NCI-H128 (cell line): Measurements from ENCODE around the gene NAIF1.

Experiments used
- DNase-seq: peaks from one replicate; lab custom pipeline; 2025; ENCODE audit not compliant: unreplicated experiment; lab: John Stamatoyannopoulos, UW

NAIF1 gene

GRCh38 chr9:128102861-128103588 lies 35.9 kb upstream of the NAIF1 start:
- no peak for DNase-seq

- no peak for DNase-seq
Measured at GRCh38 chr9:128102196-128102595, 35.1 kb upstream of the NAIF1 start.

DNA sequence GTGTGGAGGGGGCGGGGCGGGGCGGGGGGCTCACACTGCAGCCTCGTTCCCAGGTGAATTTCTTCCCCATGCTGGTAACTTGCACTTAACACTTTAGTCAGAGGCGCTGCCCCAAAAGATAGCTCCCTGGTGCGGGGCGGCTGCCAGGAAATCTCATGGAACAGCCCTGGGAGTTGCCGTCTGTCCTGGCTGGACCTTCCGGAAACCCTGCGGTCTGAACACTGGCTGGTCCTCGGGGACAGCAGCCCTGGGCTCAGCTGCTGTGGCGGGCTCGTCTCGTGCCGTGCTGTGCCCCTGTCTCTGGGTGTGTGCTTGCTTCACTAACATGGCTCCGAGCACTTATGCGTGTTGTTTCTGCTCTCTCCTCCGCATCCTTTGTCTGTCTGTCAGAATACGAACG lies 34.6 kb upstream of the NAIF1 start:
- DNase-seq, result no peak

DNA sequence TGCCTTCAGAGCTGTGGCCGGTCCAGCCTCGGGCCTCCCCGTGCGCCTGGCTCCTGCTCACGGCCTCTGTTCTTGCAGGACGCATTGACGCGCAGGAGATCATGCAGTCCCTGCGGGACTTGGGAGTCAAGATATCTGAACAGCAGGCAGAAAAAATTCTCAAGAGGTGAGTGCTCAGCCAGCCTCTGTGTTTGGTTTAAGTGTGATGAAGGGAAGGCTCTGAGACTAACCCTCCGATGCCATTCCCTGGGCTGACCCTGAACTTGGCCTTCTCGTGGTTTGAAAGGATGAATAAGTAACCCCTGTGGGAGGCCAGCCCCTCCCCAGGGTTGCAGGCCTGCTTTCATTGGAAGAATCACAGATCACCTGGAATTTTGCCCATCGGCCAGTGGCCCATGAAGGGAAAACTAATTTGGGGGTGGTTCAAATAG lies 34.1 kb upstream of the NAIF1 start:
- no peak for DNase-seq

DNA sequence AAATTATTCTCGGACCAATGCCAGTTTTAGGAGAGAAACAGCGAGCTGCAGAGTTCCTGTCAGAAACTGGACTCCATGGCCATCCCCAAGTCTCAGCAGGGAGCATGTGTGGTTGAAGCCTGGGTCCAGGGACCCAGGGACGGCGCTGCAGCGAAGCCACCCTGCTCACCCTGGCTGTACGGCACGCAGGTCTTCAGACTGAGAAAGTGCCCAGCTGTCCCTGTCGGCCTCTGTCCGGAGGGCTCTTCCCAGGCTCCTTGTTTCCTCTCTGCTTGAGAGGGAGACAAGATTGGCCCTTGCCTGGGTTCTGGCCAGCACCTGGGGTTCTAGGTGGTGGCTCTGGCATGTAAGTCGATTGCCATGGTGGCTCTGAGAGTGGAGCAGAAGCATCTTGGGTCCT lies 33.5 kb upstream of the NAIF1 start:
- DNase-seq, result no peak

GRCh38 chr9:128099932-128100491 lies 32.9 kb upstream of the NAIF1 start:
- DNase-seq, result no peak

DNA sequence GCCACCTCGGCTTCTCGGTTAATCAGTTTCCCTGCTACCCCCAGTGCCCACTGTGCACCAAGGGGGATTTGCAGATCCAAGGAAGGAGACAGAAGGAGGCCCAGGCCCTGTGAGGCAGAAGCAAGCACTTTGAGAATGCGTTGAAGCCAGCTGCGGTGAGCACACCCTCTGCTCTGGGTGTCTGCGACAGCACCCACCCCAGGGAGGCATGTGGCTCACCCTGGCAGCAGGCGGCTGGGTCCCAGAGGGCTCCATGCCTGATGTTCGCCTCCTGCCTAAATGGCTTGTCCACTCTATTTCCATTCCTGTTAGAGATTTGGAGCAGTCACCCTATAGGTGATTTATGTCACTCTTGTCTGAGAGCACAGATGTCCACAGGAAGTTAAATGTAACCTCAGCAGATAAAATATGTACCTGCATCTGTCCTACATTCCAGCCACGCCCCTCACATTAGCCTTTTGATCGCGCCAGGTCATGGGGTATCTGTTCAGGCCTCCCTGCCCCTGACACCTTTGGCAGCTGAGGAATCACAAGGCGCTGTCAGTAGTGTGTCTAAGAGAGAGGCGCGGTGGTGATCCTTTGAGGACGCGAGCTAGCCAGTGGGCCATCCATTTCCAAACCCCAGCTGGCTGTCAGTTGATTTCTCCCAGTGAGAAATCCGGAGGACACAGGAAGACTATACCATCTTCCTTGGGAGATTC lies 32.3 kb upstream of the NAIF1 start:
- DNase-seq, result no peak

DNA sequence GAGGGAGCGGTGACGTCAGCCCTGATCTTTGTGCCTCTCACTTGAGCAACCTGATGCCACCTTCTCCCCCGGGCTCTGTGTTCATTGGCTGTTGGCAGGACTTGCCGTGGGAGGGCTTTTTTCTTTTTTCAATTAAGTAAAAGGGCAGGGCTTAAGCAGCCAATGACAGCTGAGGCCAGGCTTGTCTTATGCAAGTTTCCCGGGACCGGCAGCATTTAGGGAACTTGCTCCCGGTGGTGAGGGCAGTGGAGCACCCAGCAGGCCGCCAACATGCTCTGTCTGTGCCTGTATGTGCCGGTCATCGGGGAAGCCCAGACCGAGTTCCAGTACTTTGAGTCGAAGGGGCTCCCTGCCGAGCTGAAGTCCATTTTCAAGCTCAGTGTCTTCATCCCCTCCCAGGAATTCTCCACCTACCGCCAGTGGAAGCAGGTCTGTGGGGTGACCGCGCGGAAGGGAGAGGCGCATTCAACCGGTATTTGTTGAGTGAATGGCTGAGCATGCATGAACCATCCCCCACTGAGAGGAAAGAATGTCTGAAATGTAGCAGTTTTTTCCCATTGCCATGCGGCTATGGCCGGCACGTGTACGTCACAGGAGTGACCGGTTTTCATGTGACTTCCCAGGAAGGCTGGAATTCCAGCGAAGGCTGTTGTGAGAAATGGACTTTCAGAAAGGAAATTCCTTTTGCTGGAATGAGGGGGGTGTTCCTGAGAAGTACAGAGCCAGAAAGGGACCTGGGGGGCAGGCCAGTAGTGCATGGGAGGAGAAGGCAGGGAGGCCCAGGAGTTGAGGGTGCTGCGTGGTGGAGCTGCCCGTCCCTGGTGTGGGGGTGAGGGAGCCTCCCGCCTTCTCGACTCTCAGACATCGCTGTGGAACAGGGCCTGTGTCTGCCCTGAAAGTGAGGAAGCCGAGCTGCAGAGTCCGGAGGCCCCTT lies 31.4 kb upstream of the NAIF1 start:
- DNase-seq, result peak; percentile 92

- no peak for DNase-seq
Measured at GRCh38 chr9:128097543-128098296, 30.6 kb upstream of the NAIF1 start.

- no peak for DNase-seq
Measured at GRCh38 chr9:128096616-128097536, 29.8 kb upstream of the NAIF1 start.

DNA sequence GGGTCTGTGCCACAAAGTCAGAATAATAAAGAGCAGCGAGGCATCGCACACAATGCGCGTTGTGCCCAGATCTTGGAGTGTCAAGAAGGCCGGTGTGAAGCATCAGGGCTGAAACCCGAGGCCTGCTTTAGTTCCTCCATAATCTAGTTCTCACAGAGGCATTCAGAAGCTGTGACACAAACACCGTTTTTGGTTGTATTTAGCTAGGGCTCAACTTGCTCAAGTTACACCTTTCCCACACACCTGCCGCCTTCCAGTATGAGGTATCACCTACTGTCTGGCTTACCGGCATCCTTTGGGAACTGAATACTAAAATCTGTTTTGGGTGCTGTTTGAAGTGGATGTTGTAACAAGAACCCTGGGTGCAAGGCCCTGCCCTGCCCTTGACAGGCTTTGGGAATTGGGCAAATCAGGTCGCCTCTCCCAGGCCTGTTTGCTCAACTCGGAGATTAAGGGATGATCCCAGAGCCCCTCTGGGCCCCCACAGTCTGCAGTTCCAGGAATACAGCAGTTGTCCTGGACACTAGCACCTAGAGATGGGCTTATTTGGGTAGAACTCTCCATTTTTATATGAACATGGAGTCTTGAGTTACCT lies 27.9 kb upstream of the NAIF1 start:
- no peak for DNase-seq

- peak; percentile 75 for DNase-seq
Measured at GRCh38 chr9:128094166-128094949, 27.2 kb upstream of the NAIF1 start.

DNA sequence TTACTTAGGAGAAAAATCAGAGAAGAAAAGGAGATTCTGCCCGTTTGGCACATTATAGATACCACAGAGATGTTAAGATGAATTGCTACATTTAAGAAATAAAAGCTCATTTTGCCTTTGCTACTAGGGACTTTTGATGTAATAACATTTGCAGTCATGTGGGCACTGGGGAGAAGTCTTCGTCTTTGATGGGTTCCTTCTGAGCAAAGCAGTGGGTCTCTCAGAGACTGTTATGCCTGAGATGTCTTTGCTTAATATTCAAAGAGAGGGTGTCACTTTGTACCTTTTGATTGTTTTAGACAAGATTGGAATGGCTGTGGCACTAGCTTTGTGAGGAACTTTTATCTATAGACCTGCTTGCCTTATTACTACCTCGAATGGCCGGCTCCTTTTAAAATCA lies 25.9 kb upstream of the NAIF1 start:
- no peak for DNase-seq

GRCh38 chr9:128092199-128092977 lies 25.3 kb upstream of the NAIF1 start:
- DNase-seq, result no peak

DNA sequence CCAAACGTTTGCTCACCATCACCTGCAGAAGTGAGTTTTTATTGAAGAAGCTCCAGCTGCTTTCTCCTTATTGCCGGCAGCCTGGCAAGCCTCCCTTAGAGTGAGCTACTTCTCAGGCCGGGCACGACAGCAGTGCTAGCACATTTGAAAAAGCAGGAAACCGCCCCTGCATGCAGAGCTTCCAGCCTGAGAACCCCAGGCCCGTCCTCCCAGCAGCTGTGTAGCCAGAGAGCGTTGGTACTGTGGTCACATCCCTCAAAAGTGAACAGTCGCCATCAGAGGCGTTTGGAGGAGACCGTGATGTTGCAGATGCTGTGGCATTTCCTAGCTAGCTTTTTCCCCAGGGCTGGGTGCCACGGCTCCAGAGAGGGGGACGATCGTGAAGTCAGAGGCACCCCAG lies 24.5 kb upstream of the NAIF1 start:
- no peak for DNase-seq

- DNase-seq, result peak; percentile 68
Measured at GRCh38 chr9:128091144-128091543, 24.0 kb upstream of the NAIF1 start.

DNA sequence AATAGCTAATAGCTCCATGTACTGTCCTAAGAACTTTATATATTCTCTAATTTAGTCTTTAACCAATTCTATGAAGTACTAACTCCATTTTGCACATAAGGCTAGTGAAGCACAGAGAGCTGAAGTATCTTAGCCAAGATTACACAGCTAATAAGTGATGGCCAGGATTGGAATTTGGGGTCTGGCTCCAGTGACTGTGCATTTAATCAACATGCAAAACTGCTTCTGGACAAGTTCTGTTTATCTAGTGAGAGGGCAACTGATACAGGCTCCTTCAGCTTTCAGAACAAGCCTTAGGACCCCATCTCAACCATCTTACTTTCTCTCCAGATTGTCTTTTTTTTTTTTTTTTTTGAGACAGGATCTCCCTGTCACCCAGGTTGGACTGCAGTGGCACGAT lies 22.2 kb upstream of the NAIF1 start:
- DNase-seq, result no peak
